GM13976 (cell line): ENCODE data around the gene AQP7.

Experiments used
- DNase-seq: peaks from one replicate; pipeline ENCODE4 v3.0.0; 2012; ENCODE audit warnings: low spot score
- in situ Hi-C: fragments of 300-500 bp; cut with MboI; formaldehyde crosslinking; loops from one replicate; pipeline ENCODE4 v1.12.0; 2022; ENCODE audit warnings: low sequenced_read_pairs, mixed read lengths, inconsistent platforms; ENCODE audit not compliant: unreplicated experiment
- TF ChIP-seq, protein P1 (sequence below): IDR thresholded peaks from 2 replicates; pipeline ENCODE4 v1.5.1; 2012; ENCODE audit warnings: borderline replicate concordance, mild to moderate bottlenecking; ENCODE audit not compliant: insufficient read depth; ENCODE audit errors: extremely low read depth, missing control alignments, control extremely low read depth

AQP7 gene

GRCh38 chr9:33445389-33446239, 43.2 kb upstream of the AQP7 start:
- TF ChIP-seq, protein P1, sequence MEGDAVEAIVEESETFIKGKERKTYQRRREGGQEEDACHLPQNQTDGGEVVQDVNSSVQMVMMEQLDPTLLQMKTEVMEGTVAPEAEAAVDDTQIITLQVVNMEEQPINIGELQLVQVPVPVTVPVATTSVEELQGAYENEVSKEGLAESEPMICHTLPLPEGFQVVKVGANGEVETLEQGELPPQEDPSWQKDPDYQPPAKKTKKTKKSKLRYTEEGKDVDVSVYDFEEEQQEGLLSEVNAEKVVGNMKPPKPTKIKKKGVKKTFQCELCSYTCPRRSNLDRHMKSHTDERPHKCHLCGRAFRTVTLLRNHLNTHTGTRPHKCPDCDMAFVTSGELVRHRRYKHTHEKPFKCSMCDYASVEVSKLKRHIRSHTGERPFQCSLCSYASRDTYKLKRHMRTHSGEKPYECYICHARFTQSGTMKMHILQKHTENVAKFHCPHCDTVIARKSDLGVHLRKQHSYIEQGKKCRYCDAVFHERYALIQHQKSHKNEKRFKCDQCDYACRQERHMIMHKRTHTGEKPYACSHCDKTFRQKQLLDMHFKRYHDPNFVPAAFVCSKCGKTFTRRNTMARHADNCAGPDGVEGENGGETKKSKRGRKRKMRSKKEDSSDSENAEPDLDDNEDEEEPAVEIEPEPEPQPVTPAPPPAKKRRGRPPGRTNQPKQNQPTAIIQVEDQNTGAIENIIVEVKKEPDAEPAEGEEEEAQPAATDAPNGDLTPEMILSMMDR = no peak
- no peak for DNase-seq
- in situ Hi-C loops = no loop called here

DNA sequence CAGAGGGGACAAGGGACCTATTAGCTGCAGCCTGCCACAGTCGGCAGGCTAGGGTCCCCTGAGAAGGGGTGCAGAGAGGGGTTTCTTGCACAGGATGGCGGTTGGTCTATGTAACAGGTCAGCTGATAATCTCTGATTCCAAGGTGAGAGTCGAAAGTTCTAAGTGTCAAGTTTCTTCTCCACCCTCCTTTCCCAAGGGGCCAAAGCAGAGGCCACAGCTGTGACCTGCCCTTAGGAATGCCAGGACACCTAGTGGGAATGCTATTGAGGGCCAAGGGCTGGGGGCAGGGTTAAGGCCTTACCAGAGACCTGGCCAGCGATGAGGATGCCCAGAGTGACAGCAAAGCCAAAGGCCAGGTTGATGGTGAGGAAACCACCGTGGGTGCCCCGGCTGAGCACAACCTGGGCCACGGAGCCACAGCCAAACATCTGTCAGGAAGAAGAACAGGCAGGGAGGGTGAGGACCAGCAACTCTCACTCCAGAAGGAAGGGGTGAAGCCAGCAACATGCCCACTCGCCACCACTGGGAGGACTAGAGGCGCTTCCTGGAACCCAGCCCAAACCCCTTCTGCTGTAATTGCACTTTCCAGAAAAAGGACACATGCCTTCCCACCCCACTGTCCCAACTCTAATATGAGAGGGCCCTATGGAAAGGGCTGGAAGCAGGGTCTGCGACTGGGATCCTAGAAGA, 41.2 kb upstream of the AQP7 start:
- no peak for DNase-seq
- in situ Hi-C loops = no loop called here
- TF ChIP-seq, protein P1 = no peak

DNA sequence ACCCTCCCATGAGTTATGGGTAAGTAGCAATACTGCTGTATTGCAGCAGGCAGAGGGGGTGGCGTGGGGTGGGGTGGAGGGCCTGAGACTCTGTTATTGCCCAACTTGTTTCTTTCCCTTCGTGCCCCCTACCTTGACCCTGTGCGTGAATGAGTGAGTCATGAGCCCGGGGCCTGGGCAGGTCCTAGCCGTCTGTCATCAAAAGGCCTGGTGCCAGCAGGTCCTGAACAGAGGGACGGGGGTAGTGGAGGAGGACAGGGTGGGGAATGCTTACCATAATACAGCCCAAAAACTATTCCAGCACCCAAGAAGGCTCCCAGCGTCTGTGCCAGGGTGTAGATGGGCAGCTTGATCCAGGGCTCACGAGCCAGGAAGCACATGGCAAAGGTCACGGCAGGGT, 40.7 kb upstream of the AQP7 start:
- TF ChIP-seq, protein P1 = no peak
- in situ Hi-C loops = no loop called here
- no peak for DNase-seq

DNA sequence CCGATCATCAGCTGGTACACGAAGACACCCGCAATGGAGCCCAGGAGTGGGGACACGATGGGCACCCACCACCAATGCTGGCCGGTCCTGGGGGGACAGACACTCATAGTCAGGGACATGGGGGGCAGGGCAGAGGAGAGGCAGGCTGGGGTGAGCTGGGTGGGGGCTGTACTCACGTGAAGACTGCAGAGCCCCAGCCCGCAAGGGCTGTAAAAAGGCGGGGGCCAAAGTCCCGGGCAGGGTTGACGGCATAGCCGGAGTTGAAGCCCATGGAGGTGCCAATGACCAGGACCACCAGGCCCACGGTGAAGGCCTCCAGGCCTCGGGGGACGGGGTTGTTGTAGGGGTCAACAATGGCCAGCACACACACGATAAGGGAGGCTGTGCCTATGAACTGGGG, 39.8 kb upstream of the AQP7 start:
- TF ChIP-seq, protein P1 = no peak
- in situ Hi-C loops = no loop called here
- no peak for DNase-seq

GRCh38 chr9:33440609-33441008, 38.2 kb upstream of the AQP7 start:
- in situ Hi-C loops = no loop called here
- TF ChIP-seq, protein P1 = no peak
- DNase-seq = no peak

DNA sequence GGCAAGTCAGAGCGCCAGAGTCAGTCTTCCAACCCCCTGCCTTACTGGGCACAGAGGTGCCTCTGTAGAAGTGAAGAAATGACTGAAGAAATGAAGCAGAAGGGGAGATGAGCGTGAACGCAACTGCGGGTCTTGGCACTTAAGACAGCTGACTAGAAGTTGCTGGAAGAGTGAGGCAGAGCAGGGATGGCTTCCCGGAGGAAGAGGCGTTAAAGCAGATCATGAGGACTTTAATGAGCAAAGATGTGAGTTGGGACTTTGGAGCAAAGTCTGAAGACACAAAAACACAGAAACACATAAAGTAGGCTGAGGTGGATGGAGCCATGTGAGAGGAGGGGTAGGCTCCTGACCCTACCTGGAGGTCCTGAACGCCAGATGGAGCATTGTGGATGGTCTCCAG, 37.8 kb upstream of the AQP7 start:
- TF ChIP-seq, protein P1 = no peak
- in situ Hi-C loops = no loop called here
- no peak for DNase-seq
